HG03558 (cell line): ENCODE results near the gene PCNX1.

Experiments used
- ATAC-seq: cut with Tn5 transposase; IDR thresholded peaks from one replicate; pipeline ENCODE4 v1.9.1; 2021; ENCODE audit warnings: moderate number of reproducible peaks; ENCODE audit not compliant: unreplicated experiment; ENCODE audit errors: extremely low read depth

Gene PCNX1

GRCh38 chr14:70887737-70888499, 19.3 kb upstream of the PCNX1 start:
- no peak for ATAC-seq

GRCh38 chr14:70888681-70889175, 18.5 kb upstream of the PCNX1 start:
- no peak for ATAC-seq

GRCh38 chr14:70889555-70889954, 17.7 kb upstream of the PCNX1 start:
- ATAC-seq: no peak

- ATAC-seq: no peak
Observed at GRCh38 chr14:70890826-70891659, 16.2 kb upstream of the PCNX1 start.

GRCh38 chr14:70891737-70892136, 15.5 kb upstream of the PCNX1 start:
- ATAC-seq: no peak

GRCh38 chr14:70893062-70893845, 14.0 kb upstream of the PCNX1 start:
- ATAC-seq: no peak

GRCh38 chr14:70893858-70894291, 13.4 kb upstream of the PCNX1 start:
- no peak for ATAC-seq

GRCh38 chr14:70894868-70895267, 12.4 kb upstream of the PCNX1 start:
- ATAC-seq: no peak

- ATAC-seq: no peak
Observed at GRCh38 chr14:70896317-70896716, 10.9 kb upstream of the PCNX1 start.

- no peak for ATAC-seq
Observed at GRCh38 chr14:70896981-70897380, 10.3 kb upstream of the PCNX1 start.

- no peak for ATAC-seq
Observed at GRCh38 chr14:70897464-70897863, 9.8 kb upstream of the PCNX1 start.

- no peak for ATAC-seq
Observed at GRCh38 chr14:70898111-70898745, 9.0 kb upstream of the PCNX1 start.

GRCh38 chr14:70901269-70901668, 6.0 kb upstream of the PCNX1 start:
- ATAC-seq: no peak

- no peak for ATAC-seq
Observed at GRCh38 chr14:70902184-70902583, 5.1 kb upstream of the PCNX1 start.

GRCh38 chr14:70904373-70904772, 2.9 kb upstream of the PCNX1 start:
- ATAC-seq: no peak

GRCh38 chr14:70905301-70905700, 2.0 kb upstream of the PCNX1 start:
- no peak for ATAC-seq

GRCh38 chr14:70906793-70907175, 475 bp upstream of the PCNX1 start:
- no peak for ATAC-seq

- ATAC-seq: no peak
Observed at GRCh38 chr14:70907996-70908934, 1.0 kb downstream of the PCNX1 start.
